Naive B cell (primary cell): ENCODE results near the gene SRRM4. TPM values are rescaled to one million over a fixed set of nuclear protein-coding genes. Genes with fewer than 3 reads are reported as not detected.
"Not testable (repeated sequence)": the region's sequence is repeated elsewhere in the genome, so short reads cannot be mapped to it uniquely, and the experiment has no call there.

Source experiments
- ATAC-seq, 2 donors: fragments of 150-1000 bp; cut with Tn5 transposase; 2 replicates each; pipeline ENCODE4 v1.10.0; 2021; ENCODE audit warnings: low read depth in 2 of 2, mild to moderate bottlenecking in 2 of 2, moderate library complexity in 2 of 2
- DNase-seq: peaks from one replicate; pipeline ENCODE4 v3.0.0; 2022
- H3K27ac Mint-ChIP-seq, 6 donors: one replicate each; pipeline ENCODE4 v1.8.0; 2020 to 2022; ENCODE audit warnings: mild to moderate bottlenecking in 6 of 6, mixed read lengths in 6 of 6, moderate library complexity in 5 of 6, inconsistent platforms in 2 of 6
- H3K27me3 Mint-ChIP-seq, 3 donors: one replicate each; pipeline ENCODE4 v1.8.0; 2021 to 2022; ENCODE audit warnings: mixed read lengths in 3 of 3, mild to moderate bottlenecking in 1 of 3
- H3K36me3 Mint-ChIP-seq, 2 donors: one replicate each; pipeline ENCODE4 v1.8.0; 2020 to 2022; ENCODE audit warnings: mixed read lengths in 2 of 2, inconsistent platforms in 1 of 2, mild to moderate bottlenecking in 1 of 2
- H3K4me1 Mint-ChIP-seq, 3 donors: one replicate each; pipeline ENCODE4 v1.8.0; 2020 to 2022; ENCODE audit warnings: mixed read lengths in 3 of 3, inconsistent platforms in 1 of 3, mild to moderate bottlenecking in 1 of 3, moderate library complexity in 1 of 3
- H3K4me3 Mint-ChIP-seq, 8 donors: one replicate each; pipeline ENCODE4 v1.8.0; 2020 to 2022; ENCODE audit warnings: mild to moderate bottlenecking in 8 of 8, mixed read lengths in 8 of 8, moderate library complexity in 8 of 8, inconsistent platforms in 2 of 8
- H3K9me3 Mint-ChIP-seq, 7 donors: one replicate each; pipeline ENCODE4 v1.8.0; 2020 to 2022; ENCODE audit warnings: mixed read lengths in 7 of 7, mild to moderate bottlenecking in 5 of 7, inconsistent platforms in 2 of 7, moderate library complexity in 1 of 7
- polyA plus RNA-seq, 6 donors: library from polyadenylated mRNA; unstranded; fragments of 300-500 nt; fragmentation: Illumina TruSeq; gene quantifications; one replicate each; pipeline ENCODE4 v1.2.3, GENCODE V29; 2021; ENCODE audit warnings: low read depth in 6 of 6

The SRRM4 gene
- polyA plus RNA-seq, 6 donors from 2014 or later: not detected

DNA sequence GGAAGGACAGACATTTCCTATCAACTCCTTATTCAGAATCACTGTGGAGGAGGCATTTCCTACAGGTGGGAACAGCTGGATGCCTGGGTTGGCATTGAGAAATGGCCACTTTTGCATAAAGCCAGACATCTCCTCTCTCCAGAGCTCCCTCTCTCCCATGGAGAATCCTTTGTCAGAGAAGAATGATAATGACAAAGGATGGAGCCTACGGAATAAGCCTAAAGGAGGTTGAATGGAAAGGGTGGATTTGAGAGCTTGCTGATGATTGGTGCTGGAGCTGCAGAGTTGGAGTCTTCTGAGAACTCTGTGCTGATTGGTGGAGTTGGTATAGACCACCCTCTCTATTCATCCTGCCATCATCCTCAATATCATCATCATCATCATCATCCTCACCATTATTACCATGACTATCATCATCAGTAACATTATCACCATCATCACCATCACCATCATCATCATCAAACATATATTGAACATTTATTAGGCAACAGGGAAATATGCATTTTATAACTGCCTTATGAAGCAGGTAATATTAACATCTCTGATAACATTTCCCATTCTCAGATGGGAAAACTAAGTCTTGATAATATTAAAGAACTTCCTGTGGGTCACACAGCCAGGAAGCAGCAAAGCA is 108.2 kb downstream of the SRRM4 start:
- peaks cover 0 to 8% (median 0%) of the 10 kb centered on the region in 7 donors for H3K9me3 Mint-ChIP-seq
- H3K27me3 Mint-ChIP-seq: peaks cover 0 to 13% (median 4%) of the 10 kb centered on the region in 3 donors
- H3K36me3 Mint-ChIP-seq: no peaks in the 10 kb centered on the region
- H3K27ac Mint-ChIP-seq: no peak overlapping the region
- H3K4me3 Mint-ChIP-seq: no peak overlapping the region
- DNase-seq: no peak
- H3K4me1 Mint-ChIP-seq: no peaks in the 10 kb centered on the region
- ATAC-seq: no peak

- H3K27ac Mint-ChIP-seq: no peak overlapping the region
- H3K36me3 Mint-ChIP-seq: no peaks in the 10 kb centered on the region
- no peaks in the 10 kb centered on the region for H3K4me1 Mint-ChIP-seq
- H3K9me3 Mint-ChIP-seq: peaks cover 0 to 8% (median 0%) of the 10 kb centered on the region in 7 donors
- no peak overlapping the region for H3K4me3 Mint-ChIP-seq
- ATAC-seq: no peak
- no peak for DNase-seq
- peaks cover 0 to 10% (median 4%) of the 10 kb centered on the region in 3 donors for H3K27me3 Mint-ChIP-seq
Measured at GRCh38 chr12:119090276-119090675, 108.9 kb downstream of the SRRM4 start.

DNA sequence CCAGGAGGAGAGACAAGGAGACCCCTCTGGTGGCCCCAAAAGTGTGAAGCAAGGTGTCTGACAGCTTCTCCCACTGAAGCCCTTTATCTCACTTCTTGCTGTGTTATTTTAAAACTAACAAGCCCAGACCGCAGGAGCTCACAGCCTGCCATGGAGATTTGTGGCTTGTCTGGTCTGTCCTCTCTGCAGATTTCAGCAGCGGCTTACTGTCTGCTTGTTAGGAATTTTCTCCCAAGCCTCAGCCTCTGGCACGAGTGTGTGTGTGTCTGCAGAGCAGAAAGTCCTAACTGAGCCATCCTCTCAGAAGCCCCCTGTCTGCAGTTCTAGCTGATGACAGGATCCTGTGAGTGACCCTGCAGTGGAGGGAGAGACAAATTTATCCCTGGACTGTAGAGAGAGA is 109.5 kb downstream of the SRRM4 start:
- Mint-ChIP-seq H3K4me3 (no peak overlapping the region), H3K9me3 (peaks cover 0 to 8% (median 0%) of the 10 kb centered on the region in 7 donors), H3K36me3 (no peaks in the 10 kb centered on the region), H3K4me1 (no peaks in the 10 kb centered on the region), H3K27me3 (peaks cover 0 to 10% (median 4%) of the 10 kb centered on the region in 3 donors), H3K27ac (no peak overlapping the region)
- DNase-seq (no peak), ATAC-seq (no peak)

- Mint-ChIP-seq H3K4me1 (no peaks in the 10 kb centered on the region), H3K4me3 (no peak overlapping the region), H3K36me3 (no peaks in the 10 kb centered on the region), H3K27me3 (peaks cover 6 to 14% (median 10%) of the 10 kb centered on the region in 3 donors), H3K9me3 (peaks cover 8 to 30% (median 16%) of the 10 kb centered on the region in 7 donors), H3K27ac (no peak overlapping the region)
- ATAC-seq (no peak), DNase-seq (no peak)
Measured at GRCh38 chr12:119096429-119097202, 115.3 kb downstream of the SRRM4 start.

DNA sequence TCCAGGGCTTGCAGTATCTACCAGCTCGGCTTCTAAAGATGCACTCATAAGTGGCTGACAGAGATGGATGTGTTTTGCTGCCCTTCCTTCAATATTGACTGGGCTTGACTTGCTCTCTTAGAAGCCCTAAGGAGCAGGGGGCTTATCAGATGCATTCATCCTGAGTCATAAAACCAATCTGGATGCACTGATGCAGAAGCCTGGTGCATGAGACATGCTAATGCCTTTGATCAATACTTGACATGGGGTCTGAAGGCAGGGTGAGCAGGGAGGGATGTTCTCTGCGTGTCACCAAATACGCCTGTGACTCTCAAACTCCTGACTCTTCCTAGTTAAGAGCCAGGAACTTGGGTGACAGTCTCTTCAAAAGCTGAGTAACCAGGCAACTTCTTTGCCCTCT is 119.6 kb downstream of the SRRM4 start:
- Mint-ChIP-seq H3K27ac (no peak overlapping the region), H3K9me3 (peaks cover 7 to 30% (median 19%) of the 10 kb centered on the region in 7 donors), H3K4me1 (no peaks in the 10 kb centered on the region), H3K36me3 (no peaks in the 10 kb centered on the region), H3K4me3 (no peak overlapping the region), H3K27me3 (peaks cover 0 to 14% (median 6%) of the 10 kb centered on the region in 3 donors)
- DNase-seq (no peak), ATAC-seq (no peak)

GRCh38 chr12:119102274-119102673 is 120.9 kb downstream of the SRRM4 start:
- DNase-seq: no peak
- no peak overlapping the region for H3K27ac Mint-ChIP-seq
- peaks cover 7 to 34% (median 18%) of the 10 kb centered on the region in 7 donors for H3K9me3 Mint-ChIP-seq
- ATAC-seq: no peak
- no peak overlapping the region for H3K4me3 Mint-ChIP-seq
- H3K27me3 Mint-ChIP-seq: peaks cover 0 to 9% (median 6%) of the 10 kb centered on the region in 3 donors
- H3K36me3 Mint-ChIP-seq: no peaks in the 10 kb centered on the region
- no peaks in the 10 kb centered on the region for H3K4me1 Mint-ChIP-seq

DNA sequence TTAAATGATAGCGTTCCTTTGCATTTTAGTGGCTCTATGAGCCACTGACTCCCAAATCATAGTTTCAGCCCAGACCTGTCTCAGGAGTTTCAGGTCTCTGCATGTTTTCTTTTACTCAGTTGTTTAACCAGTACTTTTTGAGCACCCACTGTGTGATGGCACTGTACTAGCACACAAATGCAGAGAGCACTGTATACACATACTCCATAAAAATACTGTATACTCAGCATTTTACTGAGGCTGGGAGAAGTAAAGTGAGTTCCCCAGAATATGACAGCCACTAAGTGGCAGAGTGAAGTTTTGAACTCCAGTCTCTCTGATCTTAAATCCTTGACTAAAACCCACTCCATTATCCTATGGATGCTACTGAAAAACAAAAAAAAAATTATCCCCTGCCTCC is 121.4 kb downstream of the SRRM4 start:
- no peaks in the 10 kb centered on the region for H3K36me3 Mint-ChIP-seq
- DNase-seq: no peak
- no peak for ATAC-seq
- H3K27ac Mint-ChIP-seq: no peak overlapping the region
- peaks cover 0 to 7% (median 3%) of the 10 kb centered on the region in 3 donors for H3K27me3 Mint-ChIP-seq
- peaks cover 5 to 30% (median 17%) of the 10 kb centered on the region in 7 donors for H3K9me3 Mint-ChIP-seq
- no peaks in the 10 kb centered on the region for H3K4me1 Mint-ChIP-seq
- H3K4me3 Mint-ChIP-seq: no peak overlapping the region

DNA sequence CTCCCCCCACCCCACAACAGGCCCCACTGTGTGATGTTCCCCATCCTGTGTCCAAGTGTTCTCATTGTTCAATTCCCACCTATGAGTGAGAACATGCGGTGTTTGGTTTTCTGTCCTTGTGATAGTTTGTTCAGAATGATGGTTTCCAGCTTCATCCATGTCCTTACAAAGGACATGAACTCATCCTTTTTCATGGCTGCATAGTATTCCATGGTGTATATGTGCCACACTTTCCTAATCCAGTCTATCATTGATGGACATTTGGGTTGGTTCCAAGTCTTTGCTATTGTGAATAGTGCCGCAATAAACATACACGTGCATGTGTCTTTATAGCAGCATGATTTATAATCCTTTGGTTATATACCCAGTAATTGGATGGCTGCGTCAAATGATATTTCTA is 123.6 kb downstream of the SRRM4 start:
- not testable (repeated sequence) for DNase-seq, H3K36me3 Mint-ChIP-seq, H3K4me1 Mint-ChIP-seq, H3K27me3 Mint-ChIP-seq, H3K4me3 Mint-ChIP-seq, ATAC-seq, H3K27ac Mint-ChIP-seq
- H3K9me3 Mint-ChIP-seq: peaks cover 0 to 18% (median 8%) of the 10 kb centered on the region in 7 donors

GRCh38 chr12:119113496-119113986 is 132.2 kb downstream of the SRRM4 start:
- H3K36me3 Mint-ChIP-seq: peaks cover 0 to 7% of the 10 kb centered on the region in 2 donors
- peaks cover 4 to 7% (median 5%) of the 10 kb centered on the region in 3 donors for H3K27me3 Mint-ChIP-seq
- peaks cover 0 to 8% (median 2%) of the 10 kb centered on the region in 7 donors for H3K9me3 Mint-ChIP-seq
- ATAC-seq: no peak
- no peak overlapping the region for H3K27ac Mint-ChIP-seq
- DNase-seq: no peak
- H3K4me1 Mint-ChIP-seq: no peaks in the 10 kb centered on the region
- no peak overlapping the region for H3K4me3 Mint-ChIP-seq

GRCh38 chr12:119114294-119114693 is 133.0 kb downstream of the SRRM4 start:
- Mint-ChIP-seq H3K36me3 (peaks cover 0 to 7% of the 10 kb centered on the region in 2 donors), H3K4me3 (no peak overlapping the region), H3K9me3 (peaks cover 0 to 8% (median 2%) of the 10 kb centered on the region in 7 donors), H3K27ac (no peak overlapping the region), H3K4me1 (no peaks in the 10 kb centered on the region), H3K27me3 (peaks cover 4 to 7% (median 5%) of the 10 kb centered on the region in 3 donors)
- ATAC-seq (no peak), DNase-seq (no peak)

- DNase-seq (no peak), ATAC-seq (no peak)
- Mint-ChIP-seq H3K4me1 (no peaks in the 10 kb centered on the region), H3K36me3 (peaks cover 0 to 7% of the 10 kb centered on the region in 2 donors), H3K9me3 (peaks cover 0 to 4% (median 2%) of the 10 kb centered on the region in 7 donors), H3K27me3 (peaks cover 5 to 7% (median 7%) of the 10 kb centered on the region in 3 donors), H3K4me3 (no peak overlapping the region), H3K27ac (no peak overlapping the region)
Measured at GRCh38 chr12:119115296-119115905, 134.1 kb downstream of the SRRM4 start.

- Mint-ChIP-seq H3K9me3 (peaks cover 0 to 1% (median 0%) of the 10 kb centered on the region in 7 donors), H3K36me3 (no peaks in the 10 kb centered on the region), H3K27ac (no peak overlapping the region), H3K4me3 (no peak overlapping the region), H3K27me3 (peaks cover 0 to 4% (median 3%) of the 10 kb centered on the region in 3 donors), H3K4me1 (no peaks in the 10 kb centered on the region)
- ATAC-seq (no peak), DNase-seq (no peak)
Measured at GRCh38 chr12:119117936-119118335, 136.6 kb downstream of the SRRM4 start.

GRCh38 chr12:119118625-119119024 is 137.3 kb downstream of the SRRM4 start:
- Mint-ChIP-seq H3K4me3 (no peak overlapping the region), H3K27me3 (peaks cover 0 to 4% (median 3%) of the 10 kb centered on the region in 3 donors), H3K27ac (no peak overlapping the region), H3K9me3 (peaks cover 0 to 1% (median 0%) of the 10 kb centered on the region in 7 donors), H3K36me3 (no peaks in the 10 kb centered on the region), H3K4me1 (no peaks in the 10 kb centered on the region)
- no peak for DNase-seq
- ATAC-seq: no peak
